Breast epithelium (tissue), 3 donors: ENCODE results near the gene NAA11.

Source experiments
- CTCF ChIP-seq, 3 donors: fragments of 450-650 bp; IDR thresholded peaks; one replicate each; pipeline ENCODE4 v1.5.1; 2016 to 2017; ENCODE audit warnings: antibody characterized with exemption in 3 of 3, mild to moderate bottlenecking in 3 of 3, moderate library complexity in 3 of 3
- POLR2A ChIP-seq: fragments of 450-650 bp; IDR thresholded peaks from one replicate; pipeline ENCODE4 v1.6.1; 2016; ENCODE audit warnings: antibody characterized with exemption, mild to moderate bottlenecking, moderate library complexity
- POLR2AphosphoS5 ChIP-seq, 3 donors: sonication (generic); formaldehyde crosslinking; IDR thresholded peaks; one replicate each; pipeline ENCODE4 v1.6.1; 2017; ENCODE audit warnings: antibody characterized with exemption in 3 of 3

- no peak for TF ChIP-seq CTCF (IDR thresholded peaks at IDR 0.05)
- TF ChIP-seq POLR2AphosphoS5 (IDR thresholded peaks at IDR 0.05), result no peak
- TF ChIP-seq POLR2A, result no peak
Observed at GRCh38 chr4:79317711-79318110, 8.2 kb downstream of the NAA11 start.
